K562 (cell line): Measurements from ENCODE around the gene ITGAL. TPM values are rescaled to one million over a fixed set of nuclear protein-coding genes. Genes with fewer than 3 reads are reported as not detected.

Source experiments
- ESRRB ChIP-seq: fragments of 250-450 bp; sonication (Bioruptor Pico); IDR thresholded peaks from 2 replicates; pipeline ENCODE4 v1.5.0; 2020; ENCODE audit warnings: mild to moderate bottlenecking, moderate library complexity, borderline replicate concordance
- HNRNPK ChIP-seq: fragments of 200-400 bp; formaldehyde crosslinking; IDR thresholded peaks from one replicate; pipeline ENCODE4 v1.6.1; 2018; ENCODE audit warnings: mild to moderate bottlenecking, low read depth, low read length; ENCODE audit not compliant: poor library complexity, severe bottlenecking
- HOXB6 ChIP-seq: fragments of 250-450 bp; sonication (Bioruptor Pico); IDR thresholded peaks from 2 replicates; pipeline ENCODE4 v1.5.1; 2022; ENCODE audit warnings: mild to moderate bottlenecking, borderline replicate concordance
- NONO ChIP-seq, 2 experiments: fragments of 200-400 bp in 1 of 2; fragments of 450-650 bp in 1 of 2; formaldehyde crosslinking in 1 of 2; IDR thresholded peaks; 2 replicates each; pipeline ENCODE4 v1.6.1; 2017; ENCODE audit warnings: low read depth in 2 of 2, mild to moderate bottlenecking in 2 of 2, moderate library complexity in 2 of 2, low read length in 1 of 2
- RFX7 ChIP-seq: fragments of 250-450 bp; sonication (Bioruptor Pico); IDR thresholded peaks from 2 replicates; pipeline ENCODE4 v1.5.1; 2021; ENCODE audit warnings: mild to moderate bottlenecking
- ZEB2 ChIP-seq: fragments of 450-650 bp; IDR thresholded peaks from 2 replicates; pipeline ENCODE4 v1.6.1; 2016
- ZNF384 ChIP-seq: IDR thresholded peaks from 2 replicates; pipeline ENCODE4 v1.6.1; 2012; ENCODE audit warnings: low read depth, low read length, improper control_type of control experiment
- ZZZ3 ChIP-seq: fragments of 450-650 bp; IDR thresholded peaks from 2 replicates; pipeline ENCODE4 v1.6.1; 2016; ENCODE audit warnings: antibody characterized with exemption, mild to moderate bottlenecking, moderate library complexity
- polyA plus RNA-seq, 8 experiments: library from polyadenylated mRNA; depleted of rRNA in 4 of 8; stranded (reverse) in 5 of 8; unstranded in 3 of 8; fragments of >200 nt; fragmentation: Nextera tagmentation in 2 of 8; fragmentation: Illumina TruSeq in 1 of 8; extraction: Ambion mirVana in 2 of 8; extraction: Trizol in 1 of 8; gene quantifications; 2 replicates each; pipeline versions ENCODE4 v1.2.1 to v1.2.3, GENCODE V29; 2011 to 2014; ENCODE audit warnings: inconsistent platforms in 1 of 8, missing spikeins in 1 of 8
- total RNA-seq, 7 experiments: library from RNA; depleted of rRNA in 6 of 7; stranded (reverse); fragments of >200 nt in 6 of 7; fragmentation: Illumina TruSeq in 2 of 7; extraction: Trizol in 2 of 7; gene quantifications; 2 replicates each; pipeline versions ENCODE4 v1.2.1 to v1.2.3, GENCODE V29; 2011 to 2021; ENCODE audit warnings: low replicate concordance in 1 of 7
- TF ChIP-seq, protein P1 (sequence below): fragments of 450-650 bp; IDR thresholded peaks from 2 replicates; pipeline ENCODE4 v1.6.1; 2014; ENCODE audit warnings: low read depth, mild to moderate bottlenecking, moderate library complexity, borderline replicate concordance
- TF ChIP-seq, protein P2 (sequence below), 2 experiments: fragments of 450-650 bp in 1 of 2; sonication (generic) in 1 of 2; formaldehyde crosslinking in 1 of 2; IDR thresholded peaks in 1 of 2; conservative IDR thresholded peaks in 1 of 2; 2 replicates each; pipeline versions ENCODE4 v1.6.1 to v1.8.1; 2016 to 2023; ENCODE audit warnings: mild to moderate bottlenecking in 2 of 2, moderate library complexity in 2 of 2, inconsistent platforms in 1 of 2, missing genetic modification reagents in 1 of 2

The ITGAL gene
- total and polyA plus RNA-seq, 9 of the 15 experiments (the other 6 are each of a cell fraction or from before 2014, with no cell fraction given), result 0.01 to 0.53 TPM; not detected in 7

DNA sequence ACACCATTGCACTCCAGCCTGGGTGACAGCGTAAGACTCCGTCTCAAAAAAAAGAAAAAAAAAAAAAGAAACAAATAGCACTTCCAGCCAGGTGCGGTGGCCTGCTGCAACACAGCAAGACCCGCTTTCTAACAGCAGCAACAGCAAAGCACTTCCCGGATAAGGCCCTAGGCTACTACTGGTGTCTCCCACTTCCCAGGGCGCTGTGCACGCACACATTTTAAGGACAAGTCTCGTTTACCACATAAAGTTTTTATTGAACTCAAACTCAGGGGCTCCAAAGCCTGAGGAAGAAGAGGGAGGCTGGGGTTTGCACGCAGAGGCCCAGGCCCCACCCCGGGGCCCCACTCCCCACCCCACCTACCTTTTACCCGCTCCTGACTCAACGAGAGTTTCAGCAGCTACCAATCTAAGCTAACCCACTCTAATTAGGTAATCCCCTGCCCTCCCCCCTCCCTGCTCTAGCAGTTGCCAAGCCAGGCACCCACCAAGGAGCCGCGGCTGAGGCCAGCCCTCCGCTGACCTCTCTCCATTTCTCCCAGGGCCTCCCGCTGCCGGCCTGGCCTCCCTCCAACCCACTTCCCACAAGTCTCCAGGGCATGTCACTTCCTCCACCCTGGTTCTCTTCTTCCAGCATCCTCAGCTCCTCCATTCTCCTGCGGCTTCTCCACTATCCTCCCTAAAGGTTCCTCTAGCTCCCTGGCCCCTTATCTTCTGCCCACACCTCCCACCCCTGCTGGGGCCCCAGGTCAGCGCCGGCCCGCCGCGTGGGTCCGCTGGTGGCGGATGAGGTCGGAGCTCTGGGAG, 51.4 kb downstream of the ITGAL start (continued):
- TF ChIP-seq, protein P1, sequence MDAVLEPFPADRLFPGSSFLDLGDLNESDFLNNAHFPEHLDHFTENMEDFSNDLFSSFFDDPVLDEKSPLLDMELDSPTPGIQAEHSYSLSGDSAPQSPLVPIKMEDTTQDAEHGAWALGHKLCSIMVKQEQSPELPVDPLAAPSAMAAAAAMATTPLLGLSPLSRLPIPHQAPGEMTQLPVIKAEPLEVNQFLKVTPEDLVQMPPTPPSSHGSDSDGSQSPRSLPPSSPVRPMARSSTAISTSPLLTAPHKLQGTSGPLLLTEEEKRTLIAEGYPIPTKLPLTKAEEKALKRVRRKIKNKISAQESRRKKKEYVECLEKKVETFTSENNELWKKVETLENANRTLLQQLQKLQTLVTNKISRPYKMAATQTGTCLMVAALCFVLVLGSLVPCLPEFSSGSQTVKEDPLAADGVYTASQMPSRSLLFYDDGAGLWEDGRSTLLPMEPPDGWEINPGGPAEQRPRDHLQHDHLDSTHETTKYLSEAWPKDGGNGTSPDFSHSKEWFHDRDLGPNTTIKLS, result no peak
- TF ChIP-seq ZNF384 (no peak), RFX7 (CRISPR knock-in tag) (no peak), HNRNPK (no peak), HOXB6 (CRISPR knock-in tag) (no peak), ZEB2 (peak; percentile 29; the same call in 1 of the 2 replicates), NONO (IDR thresholded peaks at IDR 0.05; ENCODE audit: low read depth in 2 of 2, low read length in 1 of 2) (no peak), ZZZ3 (no peak), ESRRB (CRISPR knock-in tag) (no peak)
- TF ChIP-seq, protein P2, sequence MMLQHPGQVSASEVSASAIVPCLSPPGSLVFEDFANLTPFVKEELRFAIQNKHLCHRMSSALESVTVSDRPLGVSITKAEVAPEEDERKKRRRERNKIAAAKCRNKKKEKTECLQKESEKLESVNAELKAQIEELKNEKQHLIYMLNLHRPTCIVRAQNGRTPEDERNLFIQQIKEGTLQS (IDR thresholded peaks at IDR 0.05), result no peak
- TF ChIP-seq, protein P2 (CRISPR knock-in tag; conservative IDR thresholded peaks at IDR 0.05), result no peak
